ENCODE data around the gene PSMA6. TPM values are rescaled to one million over a fixed set of nuclear protein-coding genes. Genes with fewer than 3 reads are reported as not detected.
"Not testable (repeated sequence)": the region's sequence is repeated elsewhere in the genome, so short reads cannot be mapped to it uniquely, and the experiment has no call there.

Gene PSMA6
- 100 to 1,000 TPM; 562 to 636 (median 595) TPM for total RNA-seq

- peaks cover 54% of the 10 kb centered on the region for H3K4me1 Mint-ChIP-seq (ENCODE audit: low read depth)
- ATAC-seq, result peak; percentile 86
- peaks cover 11% of the 10 kb centered on the region for H3K36me3 Mint-ChIP-seq (ENCODE audit: insufficient read depth)
- H3K4me3 Mint-ChIP-seq, result peak within 1 kb of the TSS; percentile 98
- no peaks in the 10 kb centered on the region for H3K27me3 Mint-ChIP-seq (ENCODE audit: low read depth)
- peak; percentile 98 for DNase-seq
- no peaks in the 10 kb centered on the region for H3K9me3 Mint-ChIP-seq
Observed at GRCh38 chr14:35292051-35292769, at the start of gene PSMA6. Gene PSMA6 (plus strand): TSS chr14:35292382. CDS start chr14:35292477, 95 bp downstream.

- Mint-ChIP-seq H3K27me3 (ENCODE audit: low read depth) (no peaks in the 10 kb centered on the region), H3K4me1 (ENCODE audit: low read depth) (peaks cover 17% of the 10 kb centered on the region), H3K9me3 (no peaks in the 10 kb centered on the region), H3K36me3 (ENCODE audit: insufficient read depth) (peaks cover 17% of the 10 kb centered on the region), H3K4me3 (no peak overlapping the region)
- DNase-seq, result no peak
- ATAC-seq, result no peak
Observed at GRCh38 chr14:35242599-35243311, 49.4 kb upstream of the PSMA6 start.

GRCh38 chr14:35243956-35244355 is 48.2 kb upstream of the PSMA6 start:
- H3K36me3 Mint-ChIP-seq (ENCODE audit: insufficient read depth), result peaks cover 17% of the 10 kb centered on the region
- peaks cover 17% of the 10 kb centered on the region for H3K4me1 Mint-ChIP-seq (ENCODE audit: low read depth)
- H3K9me3 Mint-ChIP-seq, result no peaks in the 10 kb centered on the region
- no peak overlapping the region for H3K4me3 Mint-ChIP-seq
- DNase-seq (no peak), ATAC-seq (no peak)
- no peaks in the 10 kb centered on the region for H3K27me3 Mint-ChIP-seq (ENCODE audit: low read depth)

- peaks cover 15% of the 10 kb centered on the region for H3K4me1 Mint-ChIP-seq (ENCODE audit: low read depth)
- no peak overlapping the region for H3K4me3 Mint-ChIP-seq
- H3K9me3 Mint-ChIP-seq, result no peaks in the 10 kb centered on the region
- DNase-seq, result no peak
- ATAC-seq, result no peak
- no peaks in the 10 kb centered on the region for H3K27me3 Mint-ChIP-seq (ENCODE audit: low read depth)
- H3K36me3 Mint-ChIP-seq (ENCODE audit: insufficient read depth), result peaks cover 14% of the 10 kb centered on the region
Observed at GRCh38 chr14:35244542-35244941, 47.6 kb upstream of the PSMA6 start.

- Mint-ChIP-seq H3K27me3 (ENCODE audit: low read depth) (no peaks in the 10 kb centered on the region), H3K9me3 (no peaks in the 10 kb centered on the region), H3K4me3 (no peak overlapping the region), H3K4me1 (ENCODE audit: low read depth) (peaks cover 15% of the 10 kb centered on the region), H3K36me3 (ENCODE audit: insufficient read depth) (peaks cover 14% of the 10 kb centered on the region)
- ATAC-seq (no peak), DNase-seq (no peak)
Observed at GRCh38 chr14:35245051-35245450, 47.1 kb upstream of the PSMA6 start.

- Mint-ChIP-seq H3K4me1 (ENCODE audit: low read depth) (peaks cover 14% of the 10 kb centered on the region), H3K4me3 (no peak overlapping the region), H3K9me3 (no peaks in the 10 kb centered on the region), H3K36me3 (ENCODE audit: insufficient read depth) (peaks cover 9% of the 10 kb centered on the region), H3K27me3 (ENCODE audit: low read depth) (no peaks in the 10 kb centered on the region)
- DNase-seq (no peak), ATAC-seq (no peak)
Observed at GRCh38 chr14:35247777-35248475, 44.3 kb upstream of the PSMA6 start.

- ATAC-seq, result no peak
- no peaks in the 10 kb centered on the region for H3K9me3 Mint-ChIP-seq
- no peaks in the 10 kb centered on the region for H3K27me3 Mint-ChIP-seq (ENCODE audit: low read depth)
- DNase-seq, result no peak
- H3K4me1 Mint-ChIP-seq (ENCODE audit: low read depth), result peaks cover 16% of the 10 kb centered on the region
- H3K4me3 Mint-ChIP-seq, result no peak overlapping the region
- peaks cover 9% of the 10 kb centered on the region for H3K36me3 Mint-ChIP-seq (ENCODE audit: insufficient read depth)
Observed at GRCh38 chr14:35248476-35248788, 43.8 kb upstream of the PSMA6 start.

GRCh38 chr14:35250319-35250718 is 41.9 kb upstream of the PSMA6 start:
- peaks cover 12% of the 10 kb centered on the region for H3K36me3 Mint-ChIP-seq (ENCODE audit: insufficient read depth)
- H3K9me3 Mint-ChIP-seq, result no peaks in the 10 kb centered on the region
- peaks cover 27% of the 10 kb centered on the region for H3K4me1 Mint-ChIP-seq (ENCODE audit: low read depth)
- DNase-seq, result no peak
- no peak for ATAC-seq
- no peak overlapping the region for H3K4me3 Mint-ChIP-seq
- H3K27me3 Mint-ChIP-seq (ENCODE audit: low read depth), result no peaks in the 10 kb centered on the region

- Mint-ChIP-seq H3K27me3 (ENCODE audit: low read depth) (no peaks in the 10 kb centered on the region), H3K36me3 (ENCODE audit: insufficient read depth) (peaks cover 13% of the 10 kb centered on the region), H3K9me3 (no peaks in the 10 kb centered on the region), H3K4me3 (no peak overlapping the region), H3K4me1 (ENCODE audit: low read depth) (peaks cover 26% of the 10 kb centered on the region)
- ATAC-seq (peak; percentile 47 to 48), DNase-seq (no peak)
Observed at GRCh38 chr14:35252451-35252868, 39.7 kb upstream of the PSMA6 start.

GRCh38 chr14:35253056-35253455 is 39.1 kb upstream of the PSMA6 start:
- H3K4me3 Mint-ChIP-seq; H3K27me3 Mint-ChIP-seq (ENCODE audit: low read depth); DNase-seq; H3K9me3 Mint-ChIP-seq; ATAC-seq: not testable (repeated sequence)
- H3K36me3 Mint-ChIP-seq (ENCODE audit: insufficient read depth), result peaks cover 13% of the 10 kb centered on the region
- peaks cover 26% of the 10 kb centered on the region for H3K4me1 Mint-ChIP-seq (ENCODE audit: low read depth)

- H3K27me3 Mint-ChIP-seq (ENCODE audit: low read depth); DNase-seq; H3K9me3 Mint-ChIP-seq; ATAC-seq; H3K4me3 Mint-ChIP-seq: not testable (repeated sequence)
- Mint-ChIP-seq H3K4me1 (ENCODE audit: low read depth) (peaks cover 26% of the 10 kb centered on the region), H3K36me3 (ENCODE audit: insufficient read depth) (peaks cover 19% of the 10 kb centered on the region)
Observed at GRCh38 chr14:35254034-35254622, 38.1 kb upstream of the PSMA6 start.

- Mint-ChIP-seq H3K9me3 (no peaks in the 10 kb centered on the region), H3K36me3 (ENCODE audit: insufficient read depth) (peaks cover 21% of the 10 kb centered on the region), H3K4me1 (ENCODE audit: low read depth) (peaks cover 26% of the 10 kb centered on the region), H3K4me3 (no peak overlapping the region), H3K27me3 (ENCODE audit: low read depth) (no peaks in the 10 kb centered on the region)
- peak; percentile 55 to 58 for ATAC-seq
- no peak for DNase-seq
Observed at GRCh38 chr14:35254736-35255135, 37.4 kb upstream of the PSMA6 start.

GRCh38 chr14:35255711-35256110 is 36.5 kb upstream of the PSMA6 start:
- Mint-ChIP-seq H3K36me3 (ENCODE audit: insufficient read depth) (peaks cover 22% of the 10 kb centered on the region), H3K27me3 (ENCODE audit: low read depth) (no peaks in the 10 kb centered on the region), H3K4me1 (ENCODE audit: low read depth) (peaks cover 24% of the 10 kb centered on the region), H3K4me3 (no peak overlapping the region), H3K9me3 (no peaks in the 10 kb centered on the region)
- no peak for ATAC-seq
- no peak for DNase-seq

GRCh38 chr14:35257809-35258208 is 34.4 kb upstream of the PSMA6 start:
- Mint-ChIP-seq H3K4me3 (no peak overlapping the region), H3K27me3 (ENCODE audit: low read depth) (no peaks in the 10 kb centered on the region), H3K36me3 (ENCODE audit: insufficient read depth) (peaks cover 23% of the 10 kb centered on the region), H3K4me1 (ENCODE audit: low read depth) (peaks cover 19% of the 10 kb centered on the region), H3K9me3 (no peaks in the 10 kb centered on the region)
- ATAC-seq (no peak), DNase-seq (no peak)

Data from activated T-cell treated with anti-CD3 and anti-CD28 coated beads, Interleukin-2, amount 50 U/mL, for 4 hours (primary cell).